Measurements from ENCODE around the gene C2CD3.
"Not testable (repeated sequence)": the region's sequence is repeated elsewhere in the genome, so short reads cannot be mapped to it uniquely, and the experiment has no call there.

C2CD3 gene

GRCh38 chr11:74120260-74121035 is 50.4 kb downstream of the C2CD3 start:
- DNase-seq = not testable (repeated sequence)

GRCh38 chr11:74116719-74117118 is 54.1 kb downstream of the C2CD3 start:
- DNase-seq = no peak

GRCh38 chr11:74112877-74113276 is 57.9 kb downstream of the C2CD3 start:
- DNase-seq = no peak

GRCh38 chr11:74106124-74106523 is 64.7 kb downstream of the C2CD3 start:
- no peak for DNase-seq

GRCh38 chr11:74102321-74102720 is 68.5 kb downstream of the C2CD3 start:
- DNase-seq = no peak

GRCh38 chr11:74100735-74101134 is 70.1 kb downstream of the C2CD3 start:
- no peak for DNase-seq

- no peak for DNase-seq
Measured at GRCh38 chr11:74100231-74100630, 70.6 kb downstream of the C2CD3 start.

- DNase-seq = no peak
Measured at GRCh38 chr11:74097686-74098237, 73.0 kb downstream of the C2CD3 start.

- no peak for DNase-seq
Measured at GRCh38 chr11:74094393-74094792, 76.4 kb downstream of the C2CD3 start.

- DNase-seq = no peak
Measured at GRCh38 chr11:74092425-74092824, 78.4 kb downstream of the C2CD3 start.

GRCh38 chr11:74091549-74091948 is 79.3 kb downstream of the C2CD3 start:
- DNase-seq = no peak

- DNase-seq = no peak
Measured at GRCh38 chr11:74090701-74091100, 80.1 kb downstream of the C2CD3 start.

- DNase-seq = no peak
Measured at GRCh38 chr11:74086242-74086884, 84.4 kb downstream of the C2CD3 start.

GRCh38 chr11:74085542-74085892 is 85.3 kb downstream of the C2CD3 start:
- DNase-seq = no peak

- no peak for DNase-seq
Measured at GRCh38 chr11:74084796-74085541, 85.8 kb downstream of the C2CD3 start.

GRCh38 chr11:74083927-74084326 is 86.9 kb downstream of the C2CD3 start:
- not testable (repeated sequence) for DNase-seq

GRCh38 chr11:74081428-74081827 is 89.4 kb downstream of the C2CD3 start:
- DNase-seq = no peak

- no peak for DNase-seq
Measured at GRCh38 chr11:74077193-74077592, 93.6 kb downstream of the C2CD3 start.

- DNase-seq = no peak
Measured at GRCh38 chr11:74072721-74073120, 98.1 kb downstream of the C2CD3 start.

- no peak for DNase-seq
Measured at GRCh38 chr11:74072286-74072685, 98.5 kb downstream of the C2CD3 start.

GRCh38 chr11:74070723-74071492 is 99.9 kb downstream of the C2CD3 start:
- no peak for DNase-seq

GRCh38 chr11:74069146-74070046 is 101.4 kb downstream of the C2CD3 start:
- DNase-seq = no peak
